HepG2 (cell line): ENCODE measurements around the gene CAMK2D.

Experiments
- CTCF ChIP-seq: sonication (generic); formaldehyde crosslinking; IDR thresholded peaks from 2 replicates; pipeline ENCODE4 v1.5.0; 2020; ENCODE audit warnings: mild to moderate bottlenecking, missing genetic modification reagents, moderate library complexity
- FOXK2 ChIP-seq: fragments of 450-650 bp; IDR thresholded peaks from 2 replicates; pipeline ENCODE4 v1.6.1; 2016
- FOXM1 ChIP-seq: sonication (generic); formaldehyde crosslinking; IDR thresholded peaks from 2 replicates; pipeline ENCODE4 v1.5.0; 2020; ENCODE audit warnings: missing genetic modification reagents
- RARA ChIP-seq: IDR thresholded peaks from 2 replicates; pipeline ENCODE4 v1.6.1; 2016; ENCODE audit warnings: missing genetic modification reagents, missing compliant biosample characterization
- REST ChIP-seq, 2 experiments: IDR thresholded peaks; 2 replicates each; pipeline ENCODE4 v1.6.1; 2011 to 2012; ENCODE audit warnings: low read length in 2 of 2, borderline replicate concordance in 1 of 2, low read depth in 1 of 2, mild to moderate bottlenecking in 1 of 2, moderate library complexity in 1 of 2
- TFDP1 ChIP-seq: IDR thresholded peaks from 2 replicates; pipeline ENCODE4 v1.6.1; 2016; ENCODE audit warnings: missing compliant biosample characterization, missing genetic modification reagents, borderline replicate concordance
- ZBTB7A ChIP-seq: sonication (generic); formaldehyde crosslinking; IDR thresholded peaks from 2 replicates; pipeline ENCODE4 v1.8.0; 2022; ENCODE audit warnings: mild to moderate bottlenecking, missing genetic modification reagents
- ZNF766 ChIP-seq: sonication (generic); formaldehyde crosslinking; IDR thresholded peaks from 2 replicates; pipeline ENCODE4 v1.5.0; 2020; ENCODE audit warnings: missing genetic modification reagents, borderline replicate concordance
- TF ChIP-seq, protein P1 (sequence below): IDR thresholded peaks from 2 replicates; pipeline ENCODE4 v1.6.1; 2012; ENCODE audit warnings: low read depth, low read length, improper control_type of control experiment

- TF ChIP-seq FOXM1 (CRISPR knock-in tag): no peak
- TF ChIP-seq RARA (CRISPR knock-in tag): no peak
- TF ChIP-seq FOXK2: no peak
- no peak for TF ChIP-seq REST (IDR thresholded peaks at IDR 0.05; ENCODE audit: borderline replicate concordance in 1 of 2, low read depth in 1 of 2, low read length in 2 of 2)
- no peak for TF ChIP-seq TFDP1 (CRISPR knock-in tag)
- TF ChIP-seq ZBTB7A (CRISPR knock-in tag): no peak
- no peak for TF ChIP-seq CTCF (CRISPR knock-in tag)
- TF ChIP-seq, protein P1, sequence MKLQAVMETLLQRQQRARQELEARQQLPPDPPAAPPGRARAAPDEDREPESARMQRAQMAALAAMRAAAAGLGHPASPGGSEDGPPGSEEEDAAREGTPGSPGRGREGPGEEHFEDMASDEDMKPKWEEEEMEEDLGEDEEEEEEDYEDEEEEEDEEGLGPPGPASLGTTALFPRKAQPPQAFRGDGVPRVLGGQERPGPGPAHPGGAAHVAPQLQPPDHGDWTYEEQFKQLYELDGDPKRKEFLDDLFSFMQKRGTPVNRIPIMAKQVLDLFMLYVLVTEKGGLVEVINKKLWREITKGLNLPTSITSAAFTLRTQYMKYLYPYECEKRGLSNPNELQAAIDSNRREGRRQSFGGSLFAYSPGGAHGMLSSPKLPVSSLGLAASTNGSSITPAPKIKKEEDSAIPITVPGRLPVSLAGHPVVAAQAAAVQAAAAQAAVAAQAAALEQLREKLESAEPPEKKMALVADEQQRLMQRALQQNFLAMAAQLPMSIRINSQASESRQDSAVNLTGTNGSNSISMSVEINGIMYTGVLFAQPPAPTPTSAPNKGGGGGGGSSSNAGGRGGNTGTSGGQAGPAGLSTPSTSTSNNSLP: no peak
- no peak for TF ChIP-seq ZNF766 (CRISPR knock-in tag)
These were observed 21.8 kb upstream of the CAMK2D start for GRCh38 chr4:113783289-113783688.
